ENCODE measurements around the gene HMGN1.
"Not testable (repeated sequence)": the region's sequence is repeated elsewhere in the genome, so short reads cannot be mapped to it uniquely, and the experiment has no call there.

Gene HMGN1

GRCh38 chr21:39374046-39374445, 25.2 kb upstream of the HMGN1 start:
- DNase-seq = no peak
- in situ Hi-C loops (cut with MboI; ENCODE audit: low pct_unique_long_range_greater_than_20kb, low sequenced_read_pairs) = no loop called here

- in situ Hi-C loops (cut with MboI; ENCODE audit: low pct_unique_long_range_greater_than_20kb, low sequenced_read_pairs) = no loop called here
Measured at GRCh38 chr21:39373634-39374033, 24.7 kb upstream of the HMGN1 start.

GRCh38 chr21:39369896-39370288, 21.0 kb upstream of the HMGN1 start:
- DNase-seq; in situ Hi-C loops (cut with MboI; ENCODE audit: low pct_unique_long_range_greater_than_20kb, low sequenced_read_pairs): not testable (repeated sequence)

More at GRCh38 chr21:39373634-39374033, 24.7 kb upstream of the HMGN1 start:
- DNase-seq = peak; percentile 56

- in situ Hi-C loops (cut with MboI; ENCODE audit: low pct_unique_long_range_greater_than_20kb, low sequenced_read_pairs) = no loop called here
- DNase-seq = no peak
Measured at GRCh38 chr21:39367783-39368182, 18.9 kb upstream of the HMGN1 start.

- in situ Hi-C loops (cut with MboI; ENCODE audit: low pct_unique_long_range_greater_than_20kb, low sequenced_read_pairs) = no loop called here
- no peak for DNase-seq
Measured at GRCh38 chr21:39366563-39366962, 17.7 kb upstream of the HMGN1 start.

GRCh38 chr21:39364949-39365348, 16.1 kb upstream of the HMGN1 start:
- no peak for DNase-seq
- in situ Hi-C loops (cut with MboI; ENCODE audit: low pct_unique_long_range_greater_than_20kb, low sequenced_read_pairs) = no loop called here

- no peak for DNase-seq
- in situ Hi-C loops (cut with MboI; ENCODE audit: low pct_unique_long_range_greater_than_20kb, low sequenced_read_pairs) = no loop called here
Measured at GRCh38 chr21:39363607-39364555, 15.0 kb upstream of the HMGN1 start.

- in situ Hi-C loops (cut with MboI; ENCODE audit: low pct_unique_long_range_greater_than_20kb, low sequenced_read_pairs) = no loop called here
- DNase-seq = no peak
Measured at GRCh38 chr21:39362733-39363132, 13.8 kb upstream of the HMGN1 start.

- no peak for DNase-seq
- in situ Hi-C loops (cut with MboI; ENCODE audit: low pct_unique_long_range_greater_than_20kb, low sequenced_read_pairs) = no loop called here
Measured at GRCh38 chr21:39359382-39359781, 10.5 kb upstream of the HMGN1 start.

GRCh38 chr21:39353295-39353694, 4.4 kb upstream of the HMGN1 start:
- in situ Hi-C loops (cut with MboI; ENCODE audit: low pct_unique_long_range_greater_than_20kb, low sequenced_read_pairs) = no loop called here
- DNase-seq = no peak

GRCh38 chr21:39350094-39351005, 1.5 kb upstream of the HMGN1 start:
- in situ Hi-C loops (cut with MboI; ENCODE audit: low pct_unique_long_range_greater_than_20kb, low sequenced_read_pairs) = no loop called here
- no peak for DNase-seq

- DNase-seq = peak; percentile 98
- in situ Hi-C loops (cut with MboI; ENCODE audit: low pct_unique_long_range_greater_than_20kb, low sequenced_read_pairs) = no loop called here
Measured at GRCh38 chr21:39349211-39350093, 564 bp upstream of the HMGN1 start.

GRCh38 chr21:39348040-39348354, 891 bp downstream of the HMGN1 start:
- DNase-seq = no peak
- in situ Hi-C loops (cut with MboI; ENCODE audit: low pct_unique_long_range_greater_than_20kb, low sequenced_read_pairs) = no loop called here

GRCh38 chr21:39347537-39347936, 1.4 kb downstream of the HMGN1 start:
- in situ Hi-C loops (cut with MboI; ENCODE audit: low pct_unique_long_range_greater_than_20kb, low sequenced_read_pairs) = no loop called here
- peak; percentile 42 for DNase-seq

- in situ Hi-C loops (cut with MboI; ENCODE audit: low pct_unique_long_range_greater_than_20kb, low sequenced_read_pairs) = no loop called here
- DNase-seq = no peak
Measured at GRCh38 chr21:39346671-39347331, 2.1 kb downstream of the HMGN1 start.

GRCh38 chr21:39346206-39346605, 2.7 kb downstream of the HMGN1 start:
- in situ Hi-C loops (cut with MboI; ENCODE audit: low pct_unique_long_range_greater_than_20kb, low sequenced_read_pairs) = no loop called here
- DNase-seq = no peak

- DNase-seq = no peak
- in situ Hi-C loops (cut with MboI; ENCODE audit: low pct_unique_long_range_greater_than_20kb, low sequenced_read_pairs) = no loop called here
Measured at GRCh38 chr21:39345440-39345839, 3.4 kb downstream of the HMGN1 start.

- in situ Hi-C loops (cut with MboI; ENCODE audit: low pct_unique_long_range_greater_than_20kb, low sequenced_read_pairs) = no loop called here
Measured at GRCh38 chr21:39344848-39345247, 4.0 kb downstream of the HMGN1 start.

More at GRCh38 chr21:39344848-39345247, 4.0 kb downstream of the HMGN1 start:
- DNase-seq = no peak

Data from KBM-7 (cell line).